GM23338 (cell line): ENCODE data around the gene POU2F3. TPM values are rescaled to one million over a fixed set of nuclear protein-coding genes. Genes with fewer than 3 reads are reported as not detected.

ENCODE experiments used
- ATAC-seq: fragments of 200-7000 bp; cut with Tn5 transposase; 3 replicates; pipeline ENCODE4 v1.9.1; 2020
- DNase-seq: peaks from one replicate; pipeline ENCODE4 v3.0.0-alpha.2; 2015; ENCODE audit warnings: low spot score
- H2AFZ ChIP-seq: fragments of 200-600 bp; sonication (generic); 2 replicates; pipeline ENCODE4 v1.8.0; 2016; ENCODE audit warnings: antibody characterized with exemption, mild to moderate bottlenecking, moderate library complexity
- H3F3A ChIP-seq: fragments of 200-600 bp; sonication (generic); replicated peaks from 2 replicates; pipeline ENCODE4 v1.8.0; 2017; ENCODE audit warnings: antibody characterized with exemption, mixed run types, low read depth
- H3K27ac ChIP-seq: fragments of 200-600 bp; sonication (generic); 2 replicates; pipeline ENCODE4 v1.6.1; 2016; ENCODE audit warnings: low read depth
- H3K27me3 ChIP-seq: fragments of 200-600 bp; sonication (generic); 2 replicates; pipeline ENCODE4 v1.8.0; 2016; ENCODE audit warnings: mild to moderate bottlenecking, mixed run types, moderate library complexity; ENCODE audit not compliant: insufficient read depth
- H3K36me3 ChIP-seq: fragments of 200-600 bp; sonication (generic); 2 replicates; pipeline ENCODE4 v1.8.0; 2016; ENCODE audit warnings: mild to moderate bottlenecking; ENCODE audit not compliant: insufficient read depth
- H3K4me1 ChIP-seq: fragments of 200-600 bp; sonication (generic); 2 replicates; pipeline ENCODE4 v1.8.0; 2016; ENCODE audit warnings: mild to moderate bottlenecking, moderate library complexity; ENCODE audit not compliant: insufficient read depth
- H3K4me2 ChIP-seq: fragments of 200-600 bp; sonication (generic); 2 replicates; pipeline ENCODE4 v1.7.1; 2017; ENCODE audit warnings: mixed run types
- H3K4me3 ChIP-seq: fragments of 200-600 bp; sonication (generic); 2 replicates; pipeline ENCODE4 v1.6.1; 2016; ENCODE audit warnings: mixed run types
- H3K79me2 ChIP-seq: fragments of 200-600 bp; sonication (generic); replicated peaks from 2 replicates; pipeline ENCODE4 v1.8.0; 2017; ENCODE audit warnings: mild to moderate bottlenecking; ENCODE audit not compliant: insufficient read depth
- H3K9me2 ChIP-seq: fragments of 200-600 bp; sonication (generic); 2 replicates; pipeline ENCODE4 v1.8.0; 2017; ENCODE audit not compliant: insufficient read depth
- H4K20me1 ChIP-seq: fragments of 200-600 bp; sonication (generic); replicated peaks from 2 replicates; pipeline ENCODE4 v1.8.0; 2017; ENCODE audit warnings: mild to moderate bottlenecking; ENCODE audit not compliant: insufficient read depth
- H3K27ac Mint-ChIP-seq: 2 replicates; pipeline ENCODE4 v1.8.0; 2020; ENCODE audit warnings: inconsistent platforms, mild to moderate bottlenecking, moderate library complexity, mixed read lengths
- H3K27me3 Mint-ChIP-seq: 3 replicates; pipeline ENCODE4 v1.8.0; 2022; ENCODE audit warnings: low read depth, mild to moderate bottlenecking, moderate library complexity, mixed read lengths, inconsistent platforms; ENCODE audit not compliant: insufficient read depth, poor library complexity
- H3K36me3 Mint-ChIP-seq: 3 replicates; pipeline ENCODE4 v1.8.0; 2021; ENCODE audit warnings: low read depth, mild to moderate bottlenecking, inconsistent platforms, moderate library complexity, mixed read lengths
- H3K4me1 Mint-ChIP-seq: 3 replicates; pipeline ENCODE4 v1.8.0; 2020; ENCODE audit warnings: mild to moderate bottlenecking, inconsistent platforms, mixed read lengths
- H3K4me3 Mint-ChIP-seq: 3 replicates; pipeline ENCODE4 v1.8.0; 2021; ENCODE audit warnings: moderate library complexity, mild to moderate bottlenecking, inconsistent platforms, mixed read lengths
- H3K9me3 Mint-ChIP-seq: 3 replicates; pipeline ENCODE4 v1.8.0; 2020; ENCODE audit warnings: moderate library complexity, mild to moderate bottlenecking, inconsistent platforms, mixed read lengths
- CREB1 ChIP-seq: fragments of 250-450 bp; sonication (Bioruptor Pico); IDR thresholded peaks from 2 replicates; pipeline ENCODE4 v1.5.0; 2020; ENCODE audit warnings: low read depth, mild to moderate bottlenecking, moderate library complexity
- EZH2 ChIP-seq: fragments of 200-600 bp; sonication (generic); IDR thresholded peaks from one replicate; pipeline ENCODE4 v1.8.0; 2017; ENCODE audit warnings: antibody characterized with exemption, mild to moderate bottlenecking, low read depth; ENCODE audit not compliant: unreplicated experiment
- EZH2phosphoT487 ChIP-seq: fragments of 200-600 bp; sonication (generic); IDR thresholded peaks from one replicate; pipeline ENCODE4 v1.8.1; 2018; ENCODE audit warnings: antibody characterized with exemption; ENCODE audit not compliant: unreplicated experiment
- JUNB ChIP-seq: IDR thresholded peaks from one replicate; pipeline ENCODE4 v1.6.1; 2016; ENCODE audit warnings: antibody characterized with exemption; ENCODE audit not compliant: unreplicated experiment
- NANOG ChIP-seq: IDR thresholded peaks from 2 replicates; pipeline ENCODE4 v1.6.1; 2016; ENCODE audit warnings: antibody characterized with exemption, borderline replicate concordance
- POLR2AphosphoS5 ChIP-seq: IDR thresholded peaks from 2 replicates; pipeline ENCODE4 v1.6.1; 2016; ENCODE audit warnings: antibody characterized with exemption, low read depth
- STAT1 ChIP-seq: IDR thresholded peaks from one replicate; pipeline ENCODE4 v1.6.1; 2016; ENCODE audit warnings: antibody characterized with exemption; ENCODE audit not compliant: unreplicated experiment
- ZNF114 ChIP-seq: fragments of 250-450 bp; sonication (Bioruptor Pico); IDR thresholded peaks from 2 replicates; pipeline ENCODE4 v1.5.0; 2020; ENCODE audit warnings: mild to moderate bottlenecking, moderate library complexity
- ZNF331 ChIP-seq: fragments of 250-450 bp; sonication (Bioruptor Pico); IDR thresholded peaks from 2 replicates; pipeline ENCODE4 v1.5.0; 2020; ENCODE audit warnings: low read depth, mild to moderate bottlenecking, moderate library complexity
- polyA plus RNA-seq: library from polyadenylated mRNA; unstranded; fragments of >200 nt; fragmentation: Nextera tagmentation; extraction: Ambion mirVana; gene quantifications from 2 replicates; pipeline ENCODE4 v1.2.1, GENCODE V29; 2016
- total RNA-seq: library from RNA; depleted of rRNA; stranded (reverse); fragments of >200 nt; shearing (Covaris generic); gene quantifications from 2 replicates; pipeline ENCODE4 v1.2.3, GENCODE V29; 2014
- TF ChIP-seq, protein P1 (sequence below), 2 experiments: fragments of 200-600 bp in 1 of 2; sonication (generic) in 1 of 2; conservative IDR thresholded peaks; 2 replicates each; pipeline versions ENCODE4 v1.5.1 to v1.6.1; 2016 to 2017; ENCODE audit warnings: antibody characterized with exemption in 2 of 2, low read depth in 2 of 2, mild to moderate bottlenecking in 2 of 2, moderate library complexity in 1 of 2
- TF ChIP-seq, protein P2 (sequence below): IDR thresholded peaks from 2 replicates; pipeline ENCODE4 v1.6.1; 2016; ENCODE audit warnings: antibody characterized with exemption
- TF ChIP-seq, protein P3 (sequence below): IDR thresholded peaks from one replicate; pipeline ENCODE4 v1.6.1; 2018; ENCODE audit warnings: antibody characterized with exemption; ENCODE audit not compliant: unreplicated experiment
- TF ChIP-seq, protein P4 (sequence below): fragments of 250-450 bp; sonication (Bioruptor Pico); IDR thresholded peaks from 2 replicates; pipeline ENCODE4 v1.5.0; 2020; ENCODE audit warnings: mild to moderate bottlenecking, moderate library complexity

Gene POU2F3
- total and polyA plus RNA-seq, 2 experiments from 2014 or later, result 0.45 to 0.79 TPM

GRCh38 chr11:120197977-120198376 is 42.0 kb upstream of the POU2F3 start:
- Histone ChIP-seq H3K4me2 (peak overlapping the region; percentile 67), H3K4me1 (peaks cover 32% of the 10 kb centered on the region), H3K79me2 (no peaks in the 10 kb centered on the region), H2AFZ (no peak overlapping the region), H3F3A (no peaks in the 10 kb centered on the region), H3K9me2 (no peaks in the 10 kb centered on the region), H4K20me1 (no peaks in the 10 kb centered on the region), H3K4me3 (peak overlapping the region; percentile 30; the same call in 1 of the 2 replicates), H3K27me3 (peaks cover 66% of the 10 kb centered on the region), H3K36me3 (no peaks in the 10 kb centered on the region), H3K27ac (no peak overlapping the region)
- H3K36me3 Mint-ChIP-seq, result no peaks in the 10 kb centered on the region
- H3K4me3 Mint-ChIP-seq, result peak overlapping the region; percentile 17; the same call in 1 of the 3 replicates
- TF ChIP-seq, protein P1, sequence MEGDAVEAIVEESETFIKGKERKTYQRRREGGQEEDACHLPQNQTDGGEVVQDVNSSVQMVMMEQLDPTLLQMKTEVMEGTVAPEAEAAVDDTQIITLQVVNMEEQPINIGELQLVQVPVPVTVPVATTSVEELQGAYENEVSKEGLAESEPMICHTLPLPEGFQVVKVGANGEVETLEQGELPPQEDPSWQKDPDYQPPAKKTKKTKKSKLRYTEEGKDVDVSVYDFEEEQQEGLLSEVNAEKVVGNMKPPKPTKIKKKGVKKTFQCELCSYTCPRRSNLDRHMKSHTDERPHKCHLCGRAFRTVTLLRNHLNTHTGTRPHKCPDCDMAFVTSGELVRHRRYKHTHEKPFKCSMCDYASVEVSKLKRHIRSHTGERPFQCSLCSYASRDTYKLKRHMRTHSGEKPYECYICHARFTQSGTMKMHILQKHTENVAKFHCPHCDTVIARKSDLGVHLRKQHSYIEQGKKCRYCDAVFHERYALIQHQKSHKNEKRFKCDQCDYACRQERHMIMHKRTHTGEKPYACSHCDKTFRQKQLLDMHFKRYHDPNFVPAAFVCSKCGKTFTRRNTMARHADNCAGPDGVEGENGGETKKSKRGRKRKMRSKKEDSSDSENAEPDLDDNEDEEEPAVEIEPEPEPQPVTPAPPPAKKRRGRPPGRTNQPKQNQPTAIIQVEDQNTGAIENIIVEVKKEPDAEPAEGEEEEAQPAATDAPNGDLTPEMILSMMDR (conservative IDR thresholded peaks at IDR 0.05; ENCODE audit: low read depth in 2 of 2), result no peak
- no peak for TF ChIP-seq EZH2
- no peak for TF ChIP-seq STAT1
- no peak for TF ChIP-seq ZNF114 (CRISPR knock-in tag)
- TF ChIP-seq, protein P2, sequence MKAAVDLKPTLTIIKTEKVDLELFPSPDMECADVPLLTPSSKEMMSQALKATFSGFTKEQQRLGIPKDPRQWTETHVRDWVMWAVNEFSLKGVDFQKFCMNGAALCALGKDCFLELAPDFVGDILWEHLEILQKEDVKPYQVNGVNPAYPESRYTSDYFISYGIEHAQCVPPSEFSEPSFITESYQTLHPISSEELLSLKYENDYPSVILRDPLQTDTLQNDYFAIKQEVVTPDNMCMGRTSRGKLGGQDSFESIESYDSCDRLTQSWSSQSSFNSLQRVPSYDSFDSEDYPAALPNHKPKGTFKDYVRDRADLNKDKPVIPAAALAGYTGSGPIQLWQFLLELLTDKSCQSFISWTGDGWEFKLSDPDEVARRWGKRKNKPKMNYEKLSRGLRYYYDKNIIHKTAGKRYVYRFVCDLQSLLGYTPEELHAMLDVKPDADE, result no peak
- TF ChIP-seq NANOG, result no peak
- no peak for TF ChIP-seq POLR2AphosphoS5
- TF ChIP-seq ZNF331, result no peak
- TF ChIP-seq, protein P3, sequence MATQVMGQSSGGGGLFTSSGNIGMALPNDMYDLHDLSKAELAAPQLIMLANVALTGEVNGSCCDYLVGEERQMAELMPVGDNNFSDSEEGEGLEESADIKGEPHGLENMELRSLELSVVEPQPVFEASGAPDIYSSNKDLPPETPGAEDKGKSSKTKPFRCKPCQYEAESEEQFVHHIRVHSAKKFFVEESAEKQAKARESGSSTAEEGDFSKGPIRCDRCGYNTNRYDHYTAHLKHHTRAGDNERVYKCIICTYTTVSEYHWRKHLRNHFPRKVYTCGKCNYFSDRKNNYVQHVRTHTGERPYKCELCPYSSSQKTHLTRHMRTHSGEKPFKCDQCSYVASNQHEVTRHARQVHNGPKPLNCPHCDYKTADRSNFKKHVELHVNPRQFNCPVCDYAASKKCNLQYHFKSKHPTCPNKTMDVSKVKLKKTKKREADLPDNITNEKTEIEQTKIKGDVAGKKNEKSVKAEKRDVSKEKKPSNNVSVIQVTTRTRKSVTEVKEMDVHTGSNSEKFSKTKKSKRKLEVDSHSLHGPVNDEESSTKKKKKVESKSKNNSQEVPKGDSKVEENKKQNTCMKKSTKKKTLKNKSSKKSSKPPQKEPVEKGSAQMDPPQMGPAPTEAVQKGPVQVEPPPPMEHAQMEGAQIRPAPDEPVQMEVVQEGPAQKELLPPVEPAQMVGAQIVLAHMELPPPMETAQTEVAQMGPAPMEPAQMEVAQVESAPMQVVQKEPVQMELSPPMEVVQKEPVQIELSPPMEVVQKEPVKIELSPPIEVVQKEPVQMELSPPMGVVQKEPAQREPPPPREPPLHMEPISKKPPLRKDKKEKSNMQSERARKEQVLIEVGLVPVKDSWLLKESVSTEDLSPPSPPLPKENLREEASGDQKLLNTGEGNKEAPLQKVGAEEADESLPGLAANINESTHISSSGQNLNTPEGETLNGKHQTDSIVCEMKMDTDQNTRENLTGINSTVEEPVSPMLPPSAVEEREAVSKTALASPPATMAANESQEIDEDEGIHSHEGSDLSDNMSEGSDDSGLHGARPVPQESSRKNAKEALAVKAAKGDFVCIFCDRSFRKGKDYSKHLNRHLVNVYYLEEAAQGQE, result no peak
- no peak for TF ChIP-seq EZH2phosphoT487
- no peak for TF ChIP-seq CREB1 (CRISPR knock-in tag)
- TF ChIP-seq, protein P4, sequence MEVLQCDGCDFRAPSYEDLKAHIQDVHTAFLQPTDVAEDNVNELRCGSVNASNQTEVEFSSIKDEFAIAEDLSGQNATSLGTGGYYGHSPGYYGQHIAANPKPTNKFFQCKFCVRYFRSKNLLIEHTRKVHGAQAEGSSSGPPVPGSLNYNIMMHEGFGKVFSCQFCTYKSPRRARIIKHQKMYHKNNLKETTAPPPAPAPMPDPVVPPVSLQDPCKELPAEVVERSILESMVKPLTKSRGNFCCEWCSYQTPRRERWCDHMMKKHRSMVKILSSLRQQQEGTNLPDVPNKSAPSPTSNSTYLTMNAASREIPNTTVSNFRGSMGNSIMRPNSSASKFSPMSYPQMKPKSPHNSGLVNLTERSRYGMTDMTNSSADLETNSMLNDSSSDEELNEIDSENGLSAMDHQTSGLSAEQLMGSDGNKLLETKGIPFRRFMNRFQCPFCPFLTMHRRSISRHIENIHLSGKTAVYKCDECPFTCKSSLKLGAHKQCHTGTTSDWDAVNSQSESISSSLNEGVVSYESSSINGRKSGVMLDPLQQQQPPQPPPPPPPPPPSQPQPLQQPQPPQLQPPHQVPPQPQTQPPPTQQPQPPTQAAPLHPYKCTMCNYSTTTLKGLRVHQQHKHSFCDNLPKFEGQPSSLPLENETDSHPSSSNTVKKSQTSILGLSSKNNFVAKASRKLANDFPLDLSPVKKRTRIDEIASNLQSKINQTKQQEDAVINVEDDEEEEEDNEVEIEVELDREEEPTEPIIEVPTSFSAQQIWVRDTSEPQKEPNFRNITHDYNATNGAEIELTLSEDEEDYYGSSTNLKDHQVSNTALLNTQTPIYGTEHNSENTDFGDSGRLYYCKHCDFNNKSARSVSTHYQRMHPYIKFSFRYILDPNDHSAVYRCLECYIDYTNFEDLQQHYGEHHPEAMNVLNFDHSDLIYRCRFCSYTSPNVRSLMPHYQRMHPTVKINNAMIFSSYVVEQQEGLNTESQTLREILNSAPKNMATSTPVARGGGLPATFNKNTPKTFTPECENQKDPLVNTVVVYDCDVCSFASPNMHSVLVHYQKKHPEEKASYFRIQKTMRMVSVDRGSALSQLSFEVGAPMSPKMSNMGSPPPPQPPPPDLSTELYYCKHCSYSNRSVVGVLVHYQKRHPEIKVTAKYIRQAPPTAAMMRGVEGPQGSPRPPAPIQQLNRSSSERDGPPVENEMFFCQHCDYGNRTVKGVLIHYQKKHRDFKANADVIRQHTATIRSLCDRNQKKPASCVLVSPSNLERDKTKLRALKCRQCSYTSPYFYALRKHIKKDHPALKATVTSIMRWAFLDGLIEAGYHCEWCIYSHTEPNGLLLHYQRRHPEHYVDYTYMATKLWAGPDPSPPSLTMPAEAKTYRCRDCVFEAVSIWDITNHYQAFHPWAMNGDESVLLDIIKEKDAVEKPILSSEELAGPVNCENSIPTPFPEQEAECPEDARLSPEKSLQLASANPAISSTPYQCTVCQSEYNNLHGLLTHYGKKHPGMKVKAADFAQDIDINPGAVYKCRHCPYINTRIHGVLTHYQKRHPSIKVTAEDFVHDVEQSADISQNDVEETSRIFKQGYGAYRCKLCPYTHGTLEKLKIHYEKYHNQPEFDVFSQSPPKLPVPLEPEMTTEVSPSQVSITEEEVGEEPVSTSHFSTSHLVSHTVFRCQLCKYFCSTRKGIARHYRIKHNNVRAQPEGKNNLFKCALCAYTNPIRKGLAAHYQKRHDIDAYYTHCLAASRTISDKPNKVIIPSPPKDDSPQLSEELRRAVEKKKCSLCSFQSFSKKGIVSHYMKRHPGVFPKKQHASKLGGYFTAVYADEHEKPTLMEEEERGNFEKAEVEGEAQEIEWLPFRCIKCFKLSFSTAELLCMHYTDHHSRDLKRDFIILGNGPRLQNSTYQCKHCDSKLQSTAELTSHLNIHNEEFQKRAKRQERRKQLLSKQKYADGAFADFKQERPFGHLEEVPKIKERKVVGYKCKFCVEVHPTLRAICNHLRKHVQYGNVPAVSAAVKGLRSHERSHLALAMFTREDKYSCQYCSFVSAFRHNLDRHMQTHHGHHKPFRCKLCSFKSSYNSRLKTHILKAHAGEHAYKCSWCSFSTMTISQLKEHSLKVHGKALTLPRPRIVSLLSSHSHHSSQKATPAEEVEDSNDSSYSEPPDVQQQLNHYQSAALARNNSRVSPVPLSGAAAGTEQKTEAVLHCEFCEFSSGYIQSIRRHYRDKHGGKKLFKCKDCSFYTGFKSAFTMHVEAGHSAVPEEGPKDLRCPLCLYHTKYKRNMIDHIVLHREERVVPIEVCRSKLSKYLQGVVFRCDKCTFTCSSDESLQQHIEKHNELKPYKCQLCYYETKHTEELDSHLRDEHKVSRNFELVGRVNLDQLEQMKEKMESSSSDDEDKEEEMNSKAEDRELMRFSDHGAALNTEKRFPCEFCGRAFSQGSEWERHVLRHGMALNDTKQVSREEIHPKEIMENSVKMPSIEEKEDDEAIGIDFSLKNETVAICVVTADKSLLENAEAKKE (CRISPR knock-in tag), result no peak
- TF ChIP-seq JUNB, result no peak
- no peak overlapping the region for H3K27ac Mint-ChIP-seq
- ATAC-seq (peak; percentile 9; the same call in 2 of the 3 replicates), DNase-seq (peak; percentile 46)
- peaks cover 48% of the 10 kb centered on the region for H3K4me1 Mint-ChIP-seq
- peaks cover 63% of the 10 kb centered on the region for H3K27me3 Mint-ChIP-seq
- H3K9me3 Mint-ChIP-seq, result no peaks in the 10 kb centered on the region
